ENCODE results near the gene CRYAB. TPM values are rescaled to one million over a fixed set of nuclear protein-coding genes. Genes with fewer than 3 reads are reported as not detected.

The CRYAB gene
- polyA plus RNA-seq, 2 of the 4 experiments (the other 2 are of a cell fraction) = 1.1 to 25.3 TPM

GRCh38 chr11:111938687-111939160, 27.2 kb upstream of the CRYAB start:
- Histone ChIP-seq H3K4me1 (peaks cover 81% of the 10 kb centered on the region), H3K9me3 (no peaks in the 10 kb centered on the region), H3K4me3 (peak overlapping the region; percentile 71), H3K27ac (peak overlapping the region; percentile 89 to 95), H3K4me2 (peak overlapping the region; percentile 97)
- FAIRE-seq = no peak
- peak; percentile 37 to 45; a peak in 4 of 6 replicates for ATAC-seq
- DNase-seq (ENCODE audit: low read depth in 1 of 2, low spot score in 1 of 2) = no peak
- POLR2A ChIA-PET = interaction anchor here (0.8 to 2.1 kb wide), 3 partner anchors 12 to 43 kb away, joined by 3 to 11 read pairs (median 3); no protein-coding TSS in a partner anchor
- CTCF ChIA-PET = interaction anchor here (1.0 to 2.0 kb wide), 2 partner anchors 11 to 44 kb away, joined by 4 to 12 read pairs; no protein-coding TSS in a partner anchor
- WGBS (ENCODE audit: missing lambda C conversion rate) = 27% methylated on average over 7 of the region's 7 CpGs
- peak; percentile 17; the same call in 1 of the 2 replicates for TF ChIP-seq MAX (IDR thresholded peaks at IDR 0.05)
- TF ChIP-seq FOSB (CRISPR knock-in tag; IDR thresholded peaks at IDR 0.05) = no peak

GRCh38 chr11:111937844-111938243, 26.3 kb upstream of the CRYAB start:
- H3K4me3 ChIP-seq = peak overlapping the region; percentile 71
- ATAC-seq = peak; percentile 58 to 60; a peak in 5 of 6 replicates
- no peak for DNase-seq (ENCODE audit: low read depth in 1 of 2, low spot score in 1 of 2)
- peaks cover 79% of the 10 kb centered on the region for H3K4me1 ChIP-seq
- CTCF ChIA-PET = interaction anchor here (1.1 to 2.0 kb wide), 3 partner anchors 23 to 59 kb away, joined by 4 to 12 read pairs (median 4); no protein-coding TSS in a partner anchor
- POLR2A ChIA-PET = interaction anchor here (2.1 kb wide), 1 partner anchor 11 kb away, joined by 11 read pairs; no protein-coding TSS in a partner anchor
- no peak for FAIRE-seq
- WGBS (ENCODE audit: missing lambda C conversion rate) = 77% methylated on average over 7 of the region's 7 CpGs
- peak overlapping the region; percentile 89 to 95 for H3K27ac ChIP-seq
- H3K9me3 ChIP-seq = no peaks in the 10 kb centered on the region
- H3K4me2 ChIP-seq = peak overlapping the region; percentile 97
- no peak for TF ChIP-seq USF2 (IDR thresholded peaks at IDR 0.05)
- TF ChIP-seq CHD4 (IDR thresholded peaks at IDR 0.05; ENCODE audit: borderline replicate concordance) = no peak
- no peak for TF ChIP-seq ZFP36 (IDR thresholded peaks at IDR 0.05; ENCODE audit: borderline replicate concordance, partially characterized antibody)
- TF ChIP-seq TFCP2L1 (CRISPR knock-in tag; IDR thresholded peaks at IDR 0.05) = no peak
- no peak for TF ChIP-seq ZC3H11A (IDR thresholded peaks at IDR 0.05)

- ATAC-seq (peak; percentile 69 to 73; a peak in 5 of 6 replicates), FAIRE-seq (no peak), DNase-seq (ENCODE audit: low read depth in 1 of 2, low spot score in 1 of 2) (no peak)
- Histone ChIP-seq H3K4me1 (peaks cover 75% of the 10 kb centered on the region), H3K4me2 (peak overlapping the region; percentile 97), H3K9me3 (no peaks in the 10 kb centered on the region), H3K4me3 (peak overlapping the region; percentile 71), H3K27ac (peak overlapping the region; percentile 89 to 95)
- POLR2A ChIA-PET = interaction anchor here (2.9 kb wide), 1 partner anchor 11 kb away, joined by 17 read pairs; no protein-coding TSS in a partner anchor
- CTCF ChIA-PET = interaction anchor here (1.1 to 2.0 kb wide), 4 partner anchors 24 to 60 kb away, joined by 4 to 12 read pairs (median 4); no protein-coding TSS in a partner anchor
- TF ChIP-seq MAFK (IDR thresholded peaks at IDR 0.05; ENCODE audit: partially characterized antibody) (no peak), REST (IDR thresholded peaks at IDR 0.05) (no peak), HMGXB4 (CRISPR knock-in tag; IDR thresholded peaks at IDR 0.05; ENCODE audit: borderline replicate concordance) (no peak), CBX2 (IDR thresholded peaks at IDR 0.05; ENCODE audit: borderline replicate concordance, low read depth) (no peak), NFE2L2 (conservative IDR thresholded peaks at IDR 0.05; ENCODE audit: low read length) (no peak), TFCP2L1 (CRISPR knock-in tag; IDR thresholded peaks at IDR 0.05) (no peak), PHF8 (IDR thresholded peaks at IDR 0.05; ENCODE audit: borderline replicate concordance, low read depth) (0 out of 2 replicates have a peak, but pooled peaks have one; percentile 0), POLR2A (IDR thresholded peaks at IDR 0.05; ENCODE audit: low read length) (peak; percentile 49)
- 15% methylated on average over 9 of the region's 9 CpGs for WGBS (ENCODE audit: missing lambda C conversion rate)
These were observed 25.8 kb upstream of the CRYAB start for GRCh38 chr11:111937461-111937769.

Measured in A549 (cell line).